Gastrocnemius medialis (tissue), 4 donors: ENCODE results near the gene SEMA5B.

Source experiments
- POLR2A ChIP-seq, 2 donors: fragments of 450-650 bp; IDR thresholded peaks; one replicate each; pipeline ENCODE4 v1.6.1; 2017; ENCODE audit warnings: antibody characterized with exemption in 2 of 2, mild to moderate bottlenecking in 2 of 2, moderate library complexity in 2 of 2
- TF ChIP-seq, protein P1 (sequence below), 5 experiments: fragments of 450-650 bp in 3 of 5; fragments of 200-600 bp in 2 of 5; sonication (generic) in 2 of 5; IDR thresholded peaks in 4 of 5; conservative IDR thresholded peaks in 1 of 5; 1 replicate in 4 of 5; 2 replicates in 1 of 5; pipeline ENCODE4 v1.5.1; 2016 to 2019; ENCODE audit warnings: antibody characterized with exemption in 5 of 5, mild to moderate bottlenecking in 3 of 5, moderate library complexity in 3 of 5

DNA sequence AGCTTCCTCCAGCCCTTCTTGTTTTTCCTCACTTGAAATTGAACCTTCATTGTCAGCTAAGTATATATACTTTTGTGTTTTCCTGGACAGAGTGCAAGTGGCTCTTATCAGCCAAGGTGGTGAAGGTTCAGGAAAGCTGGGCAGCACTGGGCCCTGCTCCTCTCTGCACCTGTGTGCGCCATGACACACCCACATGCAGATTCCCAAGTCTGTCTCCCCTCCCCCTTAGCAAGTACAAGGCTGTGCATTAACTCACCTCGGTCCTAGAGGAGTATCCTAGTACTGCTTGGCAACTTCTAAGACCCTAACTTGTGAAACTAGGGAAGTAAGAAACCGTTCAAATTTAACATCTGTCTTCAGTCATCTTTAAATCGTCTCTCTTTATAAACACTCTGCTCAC lies 146.9 kb downstream of the SEMA5B start:
- TF ChIP-seq, protein P1, sequence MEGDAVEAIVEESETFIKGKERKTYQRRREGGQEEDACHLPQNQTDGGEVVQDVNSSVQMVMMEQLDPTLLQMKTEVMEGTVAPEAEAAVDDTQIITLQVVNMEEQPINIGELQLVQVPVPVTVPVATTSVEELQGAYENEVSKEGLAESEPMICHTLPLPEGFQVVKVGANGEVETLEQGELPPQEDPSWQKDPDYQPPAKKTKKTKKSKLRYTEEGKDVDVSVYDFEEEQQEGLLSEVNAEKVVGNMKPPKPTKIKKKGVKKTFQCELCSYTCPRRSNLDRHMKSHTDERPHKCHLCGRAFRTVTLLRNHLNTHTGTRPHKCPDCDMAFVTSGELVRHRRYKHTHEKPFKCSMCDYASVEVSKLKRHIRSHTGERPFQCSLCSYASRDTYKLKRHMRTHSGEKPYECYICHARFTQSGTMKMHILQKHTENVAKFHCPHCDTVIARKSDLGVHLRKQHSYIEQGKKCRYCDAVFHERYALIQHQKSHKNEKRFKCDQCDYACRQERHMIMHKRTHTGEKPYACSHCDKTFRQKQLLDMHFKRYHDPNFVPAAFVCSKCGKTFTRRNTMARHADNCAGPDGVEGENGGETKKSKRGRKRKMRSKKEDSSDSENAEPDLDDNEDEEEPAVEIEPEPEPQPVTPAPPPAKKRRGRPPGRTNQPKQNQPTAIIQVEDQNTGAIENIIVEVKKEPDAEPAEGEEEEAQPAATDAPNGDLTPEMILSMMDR (IDR thresholded peaks at IDR 0.05 in 4 of 5, conservative IDR thresholded peaks at IDR 0.05 in 1 of 5) = no peak
- TF ChIP-seq POLR2A (IDR thresholded peaks at IDR 0.05) = no peak
